Measurements from ENCODE around the gene NTSR1.

DNA sequence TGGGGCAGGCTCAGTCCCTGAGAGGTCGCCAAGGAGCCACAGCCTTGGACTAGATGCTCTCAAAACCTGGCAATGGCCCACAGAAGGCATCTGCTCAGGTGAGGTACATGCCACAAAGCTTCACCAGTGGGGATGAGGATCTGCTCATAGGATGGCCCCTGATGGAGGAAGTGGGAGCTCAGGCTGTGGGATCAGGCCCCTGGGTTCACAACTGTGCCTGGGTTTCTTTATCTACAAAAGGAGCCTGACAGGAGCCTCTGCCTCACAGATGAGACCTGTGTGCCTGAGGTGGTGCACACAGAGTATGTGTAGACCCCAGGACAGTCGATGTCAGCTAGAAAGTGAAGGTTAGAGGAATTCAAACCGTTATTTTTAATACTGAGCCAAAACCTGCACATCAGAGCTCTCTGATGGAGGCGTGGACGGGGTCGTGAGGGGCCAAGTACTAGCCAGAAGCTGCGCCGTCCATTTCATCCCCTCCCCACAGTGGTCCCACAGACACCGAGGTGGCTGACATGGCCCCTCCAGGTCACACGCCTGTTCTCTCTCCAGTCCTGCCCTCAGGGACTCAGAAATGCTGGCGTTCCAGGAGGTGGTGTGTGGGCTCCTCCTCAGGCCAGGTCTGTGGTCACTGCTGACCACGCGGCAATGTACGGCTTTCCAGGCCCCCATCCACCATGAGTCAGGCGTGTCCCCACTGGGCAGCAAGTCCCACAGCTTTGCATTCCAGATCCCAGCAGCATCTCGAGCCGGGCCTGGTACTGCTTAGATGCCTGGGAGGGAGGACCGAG lies 33.3 kb downstream of the NTSR1 start:
- TF ChIP-seq, protein P1, sequence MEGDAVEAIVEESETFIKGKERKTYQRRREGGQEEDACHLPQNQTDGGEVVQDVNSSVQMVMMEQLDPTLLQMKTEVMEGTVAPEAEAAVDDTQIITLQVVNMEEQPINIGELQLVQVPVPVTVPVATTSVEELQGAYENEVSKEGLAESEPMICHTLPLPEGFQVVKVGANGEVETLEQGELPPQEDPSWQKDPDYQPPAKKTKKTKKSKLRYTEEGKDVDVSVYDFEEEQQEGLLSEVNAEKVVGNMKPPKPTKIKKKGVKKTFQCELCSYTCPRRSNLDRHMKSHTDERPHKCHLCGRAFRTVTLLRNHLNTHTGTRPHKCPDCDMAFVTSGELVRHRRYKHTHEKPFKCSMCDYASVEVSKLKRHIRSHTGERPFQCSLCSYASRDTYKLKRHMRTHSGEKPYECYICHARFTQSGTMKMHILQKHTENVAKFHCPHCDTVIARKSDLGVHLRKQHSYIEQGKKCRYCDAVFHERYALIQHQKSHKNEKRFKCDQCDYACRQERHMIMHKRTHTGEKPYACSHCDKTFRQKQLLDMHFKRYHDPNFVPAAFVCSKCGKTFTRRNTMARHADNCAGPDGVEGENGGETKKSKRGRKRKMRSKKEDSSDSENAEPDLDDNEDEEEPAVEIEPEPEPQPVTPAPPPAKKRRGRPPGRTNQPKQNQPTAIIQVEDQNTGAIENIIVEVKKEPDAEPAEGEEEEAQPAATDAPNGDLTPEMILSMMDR (conservative IDR thresholded peaks at IDR 0.05; ENCODE audit: low read length), result no peak
- no peak for TF ChIP-seq EZH2phosphoT487 (IDR thresholded peaks at IDR 0.05; ENCODE audit: borderline replicate concordance)

Data from Loucy (cell line).